Muscle of back (tissue), 13 donors: ENCODE data around the gene DSCAM. TPM values are rescaled to one million over a fixed set of nuclear protein-coding genes. Genes with fewer than 3 reads are reported as not detected.
A peak's percentile ranks its signal among the peaks of the same experiment; 100 is the strongest.
"Not testable (repeated sequence)": the region's sequence is repeated elsewhere in the genome, so short reads cannot be mapped to it uniquely, and the experiment has no call there.

Experiments used
- DNase-seq, 3 donors: peaks; one replicate each; pipeline versions ENCODE4 v3.0.0 to v3.0.0-alpha.2; 2013
- long read RNA-seq, 9 donors: transcript quantifications; one replicate each; lab custom pipeline, GENCODE V29; 2026
- polyA plus RNA-seq, 10 donors: library from polyadenylated mRNA; unstranded; fragments of 120-200 nt; gene quantifications; one replicate each; pipeline ENCODE4 v1.2.1, GENCODE V29; 2013; ENCODE audit not compliant: insufficient read length in 10 of 10

The DSCAM gene
- 1 to 10 TPM in 7 of 10 donors, under 1 TPM in 3; 0.57 to 3.1 (median 1.7) TPM for polyA plus RNA-seq
- long read RNA-seq, donor 1, result 0 reads
- long read RNA-seq, donor 2, result 0 reads
- long read RNA-seq, donor 3, result 0 reads
- long read RNA-seq, donor 4, result 0 reads
- long read RNA-seq, donor 5, result 0 reads
- long read RNA-seq, donor 6, result 0 reads
- long read RNA-seq, donor 7, result 0 reads
- long read RNA-seq, donor 8, result 0 reads
- long read RNA-seq, donor 9, result 0 reads

DNA sequence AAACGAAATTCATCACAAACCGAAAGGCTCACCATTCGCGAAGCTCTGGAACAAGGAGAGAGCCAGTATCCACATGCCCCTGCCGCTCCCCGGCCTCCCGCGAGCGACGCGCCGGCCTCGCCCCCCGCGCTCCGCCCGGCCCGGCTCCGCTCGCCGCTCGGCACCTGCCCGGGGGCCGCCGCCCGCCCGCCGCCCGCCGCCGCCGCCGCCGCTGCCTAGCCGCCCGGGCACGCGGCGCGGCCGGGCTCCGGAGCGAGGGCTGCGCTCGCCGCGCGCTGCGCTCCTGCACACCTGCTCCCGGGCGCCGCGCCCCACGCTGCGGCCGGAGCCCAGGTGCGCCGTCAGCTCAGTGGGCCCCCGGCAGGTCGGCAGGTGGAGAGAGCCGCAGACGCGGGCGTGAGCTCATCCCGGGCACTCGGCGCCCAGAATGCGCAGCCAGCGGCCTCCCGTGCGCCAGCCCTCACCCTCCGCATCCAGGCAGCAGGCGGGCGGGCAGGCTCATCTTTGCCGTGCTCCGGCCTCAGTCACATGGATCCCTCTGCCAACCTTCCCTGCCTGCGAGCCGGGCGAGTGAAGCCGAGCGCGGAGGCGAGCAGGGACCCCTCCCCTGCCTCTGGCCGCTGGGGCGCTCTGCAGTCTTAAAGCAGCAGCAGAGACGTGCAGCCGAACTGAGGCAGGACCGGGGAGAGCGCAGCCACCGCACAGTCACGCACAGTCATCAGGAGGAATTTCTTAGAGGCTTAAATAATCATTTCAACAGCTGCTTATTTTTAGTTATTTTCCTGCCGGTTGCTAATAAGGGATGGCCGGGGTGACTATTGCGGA lies at the start of gene DSCAM:
Gene DSCAM, minus strand, starts transcription at position 572 of the 825 bp plus-strand sequence. Its CDS starts 497 bp downstream, at position 75.
- DNase-seq, result peak in 1 of 3 donors; percentile 54

DNA sequence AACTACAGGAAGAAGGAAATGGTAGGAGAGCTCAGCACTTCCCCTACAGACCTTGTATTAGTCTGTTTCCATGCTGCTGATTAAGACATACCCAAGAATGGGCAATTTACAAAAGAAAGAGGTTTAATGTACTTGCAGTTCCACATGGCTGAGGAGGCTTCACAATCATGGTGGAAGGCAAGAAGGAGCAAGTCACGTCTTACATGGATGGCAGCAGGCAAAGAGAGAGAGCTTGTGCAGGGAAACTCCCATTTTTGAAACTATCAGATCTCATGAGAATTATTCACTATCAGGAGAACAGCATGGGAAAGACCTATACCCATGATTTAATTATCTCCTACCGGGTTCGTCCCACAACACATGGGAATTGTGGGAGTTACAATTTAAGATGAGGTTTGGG lies 48.7 kb upstream of the DSCAM start:
- DNase-seq, result not testable (repeated sequence)

DNA sequence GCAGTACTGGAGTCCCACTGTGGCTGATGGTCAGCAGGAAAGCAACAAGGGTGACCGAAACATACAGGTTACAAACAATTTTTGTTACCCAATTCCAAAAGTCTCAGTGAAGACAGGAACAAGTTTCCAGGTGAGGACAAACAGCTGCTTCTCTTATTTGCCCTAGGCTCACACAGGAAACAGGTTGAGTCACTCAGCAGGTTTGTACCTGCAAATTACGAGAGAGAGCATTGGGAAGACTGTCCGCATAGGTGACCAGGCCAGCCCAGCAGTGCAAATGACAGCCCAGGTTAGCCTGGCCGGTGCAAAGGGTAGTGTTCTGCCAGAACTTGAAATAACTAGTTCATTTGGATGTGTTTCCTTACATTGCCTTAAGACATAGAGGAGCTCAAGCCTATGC lies 40.0 kb upstream of the DSCAM start:
- no peak for DNase-seq

DNA sequence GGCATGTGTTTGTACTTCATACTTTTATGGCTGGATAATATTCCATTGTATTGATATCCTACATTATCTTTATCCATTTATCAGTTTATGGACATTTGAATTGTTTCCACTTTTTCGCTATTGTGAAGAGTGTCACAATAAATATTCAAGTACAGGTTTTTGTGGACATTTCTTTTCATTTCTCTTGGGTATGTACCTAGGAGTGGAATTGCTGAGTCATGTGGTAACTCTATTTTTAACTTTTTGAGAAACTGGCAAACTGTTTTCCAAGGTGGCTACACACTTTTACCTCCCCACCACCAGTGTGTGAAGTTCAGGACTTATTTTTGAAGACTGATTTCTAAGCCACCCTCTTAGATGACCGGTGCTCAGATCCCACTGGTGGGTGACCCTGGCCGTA lies 39.0 kb upstream of the DSCAM start:
- no peak for DNase-seq

DNA sequence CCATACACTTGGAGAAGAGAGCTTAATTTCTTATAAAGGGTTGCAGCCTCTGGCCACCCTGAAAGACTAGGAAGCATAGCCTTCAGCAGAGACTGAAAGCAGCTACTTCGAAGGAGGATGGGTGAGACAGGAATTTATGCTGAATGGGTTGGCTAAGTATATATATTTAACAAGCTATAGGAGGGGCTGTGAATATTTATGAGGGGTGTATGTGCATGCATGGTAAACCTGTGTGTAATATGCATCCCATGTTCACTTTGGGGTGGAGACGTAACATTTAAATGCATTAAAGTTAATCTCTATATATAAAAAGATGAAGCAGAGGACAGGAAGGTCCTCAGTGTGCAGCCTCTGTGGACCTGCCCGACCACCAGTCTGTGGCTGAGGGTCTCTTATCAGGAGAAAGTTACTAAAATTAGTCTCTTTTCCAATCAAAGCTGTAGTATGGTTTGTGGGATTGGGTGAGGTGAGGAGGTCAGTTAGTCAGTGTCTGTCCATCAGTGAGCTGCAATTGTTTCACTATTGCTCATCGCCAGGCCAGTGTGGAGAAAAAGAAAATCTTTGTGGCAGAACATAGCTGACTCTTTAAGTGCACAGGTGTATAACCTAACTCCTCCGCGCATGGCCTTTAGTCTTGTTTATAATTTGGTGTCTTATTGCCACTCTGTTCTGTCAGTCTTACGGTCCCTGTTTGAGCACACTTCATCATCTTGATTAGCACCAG lies 35.4 kb upstream of the DSCAM start:
- no peak for DNase-seq

- no peak for DNase-seq
Measured at GRCh38 chr21:40881767-40882166, 34.8 kb upstream of the DSCAM start.

DNA sequence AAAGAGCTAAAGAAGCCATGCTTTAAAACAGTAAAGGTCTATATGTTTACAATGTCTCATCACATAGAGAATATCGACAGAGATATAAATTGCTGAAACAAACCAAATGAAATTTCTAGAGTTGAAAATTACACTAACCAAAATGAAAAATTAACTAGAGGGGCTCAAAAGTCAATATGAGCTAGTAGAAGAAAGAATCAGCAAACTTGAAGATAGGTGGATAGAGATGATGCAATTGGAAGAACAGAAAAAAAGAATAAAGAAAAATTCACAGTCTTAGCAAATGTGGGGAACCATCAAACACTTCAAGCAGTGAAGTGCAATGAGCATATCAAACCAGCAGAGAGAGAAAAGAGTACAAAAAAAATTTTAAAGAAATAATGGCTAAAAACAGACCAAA lies 24.1 kb upstream of the DSCAM start:
- no peak for DNase-seq

- no peak for DNase-seq
Measured at GRCh38 chr21:40863839-40864238, 16.9 kb upstream of the DSCAM start.

GRCh38 chr21:40858517-40858916 lies 11.6 kb upstream of the DSCAM start:
- DNase-seq, result no peak

GRCh38 chr21:40853956-40854688 lies 7.2 kb upstream of the DSCAM start:
- no peak for DNase-seq

GRCh38 chr21:40852563-40852962 lies 5.6 kb upstream of the DSCAM start:
- no peak for DNase-seq

DNA sequence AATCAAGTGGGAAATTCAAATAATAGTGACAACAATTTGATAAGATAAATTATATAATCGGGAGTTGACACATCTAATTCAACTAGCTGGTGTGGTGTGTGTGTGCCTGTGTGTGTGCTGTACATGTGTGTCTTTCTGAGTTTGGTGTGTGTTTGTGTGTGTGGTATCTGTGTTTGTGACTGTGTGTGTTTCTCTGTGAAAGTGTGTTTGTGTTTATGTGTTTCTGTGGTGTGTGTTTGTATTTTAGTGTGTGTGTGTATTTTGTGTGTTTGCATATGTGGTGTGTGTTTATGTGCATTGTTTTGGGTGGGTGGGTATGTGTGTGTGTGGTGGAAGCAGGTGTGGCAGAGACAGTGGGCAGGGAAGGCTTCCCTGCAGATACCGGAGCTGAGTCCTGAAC lies 4.8 kb upstream of the DSCAM start:
- no peak for DNase-seq

DNA sequence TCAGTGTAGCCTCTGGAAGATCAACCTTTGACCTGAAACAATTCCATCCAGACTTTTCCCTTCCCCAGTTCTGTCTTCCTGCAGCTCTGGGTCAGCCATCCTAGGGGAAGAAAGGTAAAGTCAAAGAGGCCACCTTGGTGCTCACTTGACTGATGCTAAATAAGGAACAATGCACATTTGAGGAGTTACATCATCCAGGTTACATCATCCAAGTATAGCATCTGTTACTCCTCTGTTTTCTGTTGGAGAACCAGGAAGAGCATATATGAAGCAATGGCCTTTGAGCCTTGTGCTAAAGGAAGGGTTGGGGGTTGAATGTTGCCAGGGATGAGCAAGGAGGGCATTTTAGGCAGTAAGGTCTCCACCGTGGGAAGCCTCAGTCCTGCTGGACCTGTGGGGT lies 3.1 kb upstream of the DSCAM start:
- DNase-seq, result no peak

GRCh38 chr21:40847951-40848350 lies 993 bp upstream of the DSCAM start:
- no peak for DNase-seq

DNA sequence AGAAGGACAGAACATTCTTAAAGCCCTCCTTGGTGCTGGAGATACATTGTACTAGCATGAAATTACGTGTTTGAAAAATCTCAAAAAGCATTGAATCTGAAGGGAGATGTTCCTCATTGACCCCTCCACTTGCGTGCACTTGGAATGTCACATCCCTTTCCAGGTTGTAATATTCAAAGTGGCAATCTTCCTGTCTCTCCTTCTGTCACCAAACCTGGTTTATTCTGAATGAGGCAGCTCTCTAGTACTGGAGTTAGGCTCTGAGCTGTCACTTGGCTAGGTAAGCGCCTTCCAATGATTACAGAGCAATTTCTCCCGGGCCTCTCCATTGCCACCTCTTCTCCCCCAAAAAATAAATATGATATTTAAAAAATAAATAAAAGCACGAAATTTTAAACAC lies 855 bp downstream of the DSCAM start:
- DNase-seq, result no peak

- peak in 1 of 3 donors; percentile 22 for DNase-seq
Measured at GRCh38 chr21:40845441-40845995, 1.4 kb downstream of the DSCAM start.

- no peak for DNase-seq
Measured at GRCh38 chr21:40844935-40845334, 2.0 kb downstream of the DSCAM start.

DNA sequence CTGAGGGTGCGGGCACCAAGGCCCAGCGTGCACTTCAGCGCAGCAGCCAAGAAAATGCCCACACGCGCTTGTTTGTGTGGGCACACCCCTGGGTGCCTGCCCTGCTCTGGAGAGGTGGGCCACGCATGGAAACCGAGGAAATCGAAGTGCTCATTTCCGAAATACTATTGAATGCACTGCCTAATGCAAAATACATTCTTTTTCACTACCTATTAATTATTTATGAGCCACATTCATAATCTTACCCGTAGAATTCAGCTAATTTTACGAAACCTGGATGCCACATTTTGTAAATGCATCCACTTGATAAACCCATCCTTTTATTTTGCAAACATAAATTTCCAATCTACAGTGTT lies 4.8 kb downstream of the DSCAM start:
- DNase-seq, result no peak

DNA sequence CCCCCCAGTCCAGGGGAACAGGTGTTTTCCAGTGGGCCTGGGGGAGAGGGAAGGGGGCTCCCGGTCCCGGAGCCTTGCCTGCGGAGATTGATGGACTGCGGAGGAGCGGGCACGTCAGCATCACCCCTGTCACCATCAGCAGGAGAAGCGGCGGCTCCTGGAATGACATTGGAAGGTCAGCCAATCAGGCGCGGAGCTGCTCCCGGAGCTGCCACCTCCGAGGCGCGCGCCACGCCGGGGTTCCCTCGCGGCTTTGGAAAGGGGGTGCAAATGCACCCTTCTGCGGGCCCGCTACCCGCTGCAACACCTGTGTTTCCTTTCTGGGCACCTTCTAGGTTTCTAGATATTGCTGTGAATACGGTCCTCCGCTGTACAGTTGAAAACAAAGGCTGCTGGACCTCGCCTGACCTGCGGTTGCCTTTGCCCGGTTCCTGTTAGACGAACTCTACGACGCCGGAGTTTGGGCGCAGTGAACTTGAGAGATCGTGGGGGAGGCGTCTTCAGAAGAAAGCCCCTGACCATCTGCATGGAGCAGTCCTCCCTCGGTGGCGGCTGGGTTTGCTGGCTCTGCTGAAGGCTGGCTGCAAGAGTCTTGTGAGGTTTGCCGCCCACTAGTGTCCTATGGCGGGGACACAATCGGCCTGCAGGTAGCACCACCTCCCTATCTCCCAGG lies 5.3 kb downstream of the DSCAM start:
- peak; percentile 49 to 76 (median 51) for DNase-seq

DNA sequence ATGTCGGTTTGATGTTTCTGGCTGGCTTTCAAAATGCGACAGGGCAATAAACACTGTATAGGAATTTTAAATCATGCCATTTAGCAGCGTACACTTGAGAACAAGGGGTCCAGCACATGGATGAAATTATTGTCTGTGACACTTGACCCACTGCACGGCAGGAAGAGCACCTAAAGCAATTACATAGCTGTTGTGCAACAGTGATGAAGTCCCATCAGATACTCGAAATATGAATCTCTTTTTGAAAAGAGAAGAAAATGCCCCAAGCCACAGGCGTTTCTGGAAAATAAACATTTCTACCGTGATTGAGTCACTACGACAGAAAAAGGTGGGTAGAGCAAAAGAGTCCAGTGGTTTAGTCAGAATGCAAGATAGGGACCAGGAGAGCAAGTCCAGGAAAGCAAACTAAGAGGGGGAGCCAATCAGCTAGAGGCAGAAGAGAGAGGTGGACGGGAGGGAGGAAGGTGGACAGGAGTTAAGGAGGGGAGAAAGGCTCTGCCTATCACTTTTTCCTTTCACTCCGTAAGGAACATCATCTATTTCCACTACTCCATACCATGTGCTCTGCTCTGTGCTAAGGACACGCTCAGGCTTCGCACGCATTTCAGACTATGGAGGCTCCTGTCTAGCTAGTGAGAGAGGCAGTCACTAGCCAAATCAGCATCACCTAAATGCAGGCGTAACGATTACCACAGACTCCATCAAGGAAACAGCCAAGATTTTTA lies 6.4 kb downstream of the DSCAM start:
- no peak for DNase-seq

DNA sequence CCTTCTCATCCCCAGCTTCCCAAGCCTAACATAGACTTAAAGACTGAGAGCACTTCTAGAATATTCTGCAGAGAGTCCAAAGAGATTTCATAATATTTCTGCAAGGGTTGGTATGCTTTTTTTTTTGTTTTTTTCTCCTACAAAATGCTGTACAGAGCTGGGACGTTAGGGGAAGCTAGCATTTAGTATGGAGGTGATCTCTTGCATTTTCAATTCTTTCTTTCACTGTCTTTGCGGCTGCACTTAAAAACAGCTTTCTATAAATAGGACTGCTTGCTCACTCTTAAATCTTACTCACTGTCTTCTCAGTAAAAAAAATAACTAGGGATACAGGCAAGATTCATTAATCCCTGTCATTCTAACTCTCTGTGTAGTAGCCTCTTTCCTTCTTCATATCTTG lies 7.4 kb downstream of the DSCAM start:
- DNase-seq, result no peak
